Breast epithelium (tissue), 3 donors: ENCODE data around the gene PTPRN2.

Experiments
- POLR2A ChIP-seq: fragments of 450-650 bp; IDR thresholded peaks from one replicate; pipeline ENCODE4 v1.6.1; 2016; ENCODE audit warnings: antibody characterized with exemption, mild to moderate bottlenecking, moderate library complexity
- POLR2AphosphoS5 ChIP-seq, 3 donors: sonication (generic); formaldehyde crosslinking; IDR thresholded peaks; one replicate each; pipeline ENCODE4 v1.6.1; 2017; ENCODE audit warnings: antibody characterized with exemption in 3 of 3
- TF ChIP-seq, protein P1 (sequence below), 3 donors: fragments of 450-650 bp; IDR thresholded peaks; one replicate each; pipeline ENCODE4 v1.5.1; 2016 to 2017; ENCODE audit warnings: antibody characterized with exemption in 3 of 3, mild to moderate bottlenecking in 3 of 3, moderate library complexity in 3 of 3

DNA sequence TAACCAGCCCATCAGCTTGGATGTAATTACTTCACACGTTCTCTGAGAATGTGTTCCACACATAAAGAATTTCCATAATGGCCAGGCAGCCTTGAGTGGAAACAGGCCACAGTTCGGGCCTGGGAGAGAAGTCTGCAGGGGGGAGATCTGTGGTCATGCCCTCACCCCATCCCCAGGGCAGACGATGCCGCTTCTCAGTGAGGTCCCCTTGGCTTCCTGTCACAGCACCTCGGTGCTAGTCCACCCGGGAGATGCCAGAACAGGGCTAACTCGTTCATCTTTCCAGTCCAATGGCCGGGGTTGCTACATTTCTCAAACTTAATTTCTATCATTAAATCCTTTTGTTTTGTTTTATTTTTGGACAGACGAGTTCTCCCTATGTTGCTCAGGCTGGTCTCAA, 624.1 kb downstream of the PTPRN2 start:
- TF ChIP-seq, protein P1, sequence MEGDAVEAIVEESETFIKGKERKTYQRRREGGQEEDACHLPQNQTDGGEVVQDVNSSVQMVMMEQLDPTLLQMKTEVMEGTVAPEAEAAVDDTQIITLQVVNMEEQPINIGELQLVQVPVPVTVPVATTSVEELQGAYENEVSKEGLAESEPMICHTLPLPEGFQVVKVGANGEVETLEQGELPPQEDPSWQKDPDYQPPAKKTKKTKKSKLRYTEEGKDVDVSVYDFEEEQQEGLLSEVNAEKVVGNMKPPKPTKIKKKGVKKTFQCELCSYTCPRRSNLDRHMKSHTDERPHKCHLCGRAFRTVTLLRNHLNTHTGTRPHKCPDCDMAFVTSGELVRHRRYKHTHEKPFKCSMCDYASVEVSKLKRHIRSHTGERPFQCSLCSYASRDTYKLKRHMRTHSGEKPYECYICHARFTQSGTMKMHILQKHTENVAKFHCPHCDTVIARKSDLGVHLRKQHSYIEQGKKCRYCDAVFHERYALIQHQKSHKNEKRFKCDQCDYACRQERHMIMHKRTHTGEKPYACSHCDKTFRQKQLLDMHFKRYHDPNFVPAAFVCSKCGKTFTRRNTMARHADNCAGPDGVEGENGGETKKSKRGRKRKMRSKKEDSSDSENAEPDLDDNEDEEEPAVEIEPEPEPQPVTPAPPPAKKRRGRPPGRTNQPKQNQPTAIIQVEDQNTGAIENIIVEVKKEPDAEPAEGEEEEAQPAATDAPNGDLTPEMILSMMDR (IDR thresholded peaks at IDR 0.05), result no peak
- TF ChIP-seq POLR2A, result no peak
- TF ChIP-seq POLR2AphosphoS5 (IDR thresholded peaks at IDR 0.05), result no peak
